ENCODE results near the gene USF2. TPM values are rescaled to one million over a fixed set of nuclear protein-coding genes. Genes with fewer than 3 reads are reported as not detected.
"Not testable (repeated sequence)": the region's sequence is repeated elsewhere in the genome, so short reads cannot be mapped to it uniquely, and the experiment has no call there.

USF2 gene
- total and polyA plus RNA-seq, 2 experiments from 2014 or later: 30.2 to 55.6 TPM

- no peaks in the 10 kb centered on the region for H3K9me2 ChIP-seq (replicated peaks; ENCODE audit: insufficient read depth)
- WGBS (ENCODE audit: low lambda C conversion rate, missing lambda C conversion rate): 77% methylated on average over 4 of the region's 4 CpGs
- no peaks in the 10 kb centered on the region for H3K4me1 ChIP-seq (ENCODE audit: insufficient read depth)
- no peak overlapping the region for H3K4me3 ChIP-seq
- DNase-seq (ENCODE audit: low spot score): no peak
- H3K79me2 ChIP-seq: no peaks in the 10 kb centered on the region
- TF ChIP-seq EZH2phosphoT487 (IDR thresholded peaks at IDR 0.05; ENCODE audit: low read depth, severe bottlenecking, unreplicated experiment): no peak
- no peak for TF ChIP-seq EZH2 (IDR thresholded peaks at IDR 0.05; ENCODE audit: borderline replicate concordance)
- TF ChIP-seq CTCF (IDR thresholded peaks at IDR 0.05; ENCODE audit: poor library complexity): no peak
- H3K36me3 ChIP-seq (replicated peaks; ENCODE audit: insufficient read depth, low read depth): no peaks in the 10 kb centered on the region
- no peaks in the 10 kb centered on the region for H3K27me3 ChIP-seq
- no peak overlapping the region for H3K4me2 ChIP-seq
- H3K27ac ChIP-seq: no peak overlapping the region
- H3K9me3 ChIP-seq (ENCODE audit: low read depth): no peaks in the 10 kb centered on the region
- no peak overlapping the region for H2AFZ ChIP-seq
- no peaks in the 10 kb centered on the region for H4K20me1 ChIP-seq (ENCODE audit: insufficient read depth, poor library complexity, severe bottlenecking)
These were observed 12.5 kb downstream of the USF2 start for GRCh38 chr19:35281303-35281702.

- H3K79me2 ChIP-seq: no peaks in the 10 kb centered on the region
- H3K27me3 ChIP-seq: no peaks in the 10 kb centered on the region
- TF ChIP-seq EZH2 (IDR thresholded peaks at IDR 0.05; ENCODE audit: borderline replicate concordance): no peak
- no peak for TF ChIP-seq CTCF (IDR thresholded peaks at IDR 0.05; ENCODE audit: poor library complexity)
- no peak for TF ChIP-seq EZH2phosphoT487 (IDR thresholded peaks at IDR 0.05; ENCODE audit: low read depth, severe bottlenecking, unreplicated experiment)
- no peaks in the 10 kb centered on the region for H3K4me1 ChIP-seq (ENCODE audit: insufficient read depth)
- H3K36me3 ChIP-seq (replicated peaks; ENCODE audit: insufficient read depth, low read depth): no peaks in the 10 kb centered on the region
- WGBS (ENCODE audit: low lambda C conversion rate, missing lambda C conversion rate): 78% methylated on average over 17 of the region's 17 CpGs
- no peaks in the 10 kb centered on the region for H4K20me1 ChIP-seq (ENCODE audit: insufficient read depth, poor library complexity, severe bottlenecking)
- H3K4me2 ChIP-seq: no peak overlapping the region
- H3K9me3 ChIP-seq (ENCODE audit: low read depth): no peaks in the 10 kb centered on the region
- H3K9me2 ChIP-seq (replicated peaks; ENCODE audit: insufficient read depth): no peaks in the 10 kb centered on the region
- H3K4me3 ChIP-seq: no peak overlapping the region
- no peak for DNase-seq (ENCODE audit: low spot score)
- H2AFZ ChIP-seq: no peak overlapping the region
- no peak overlapping the region for H3K27ac ChIP-seq
These were observed 15.7 kb downstream of the USF2 start for GRCh38 chr19:35284153-35285094.

- Histone ChIP-seq H3K4me3 (no peak overlapping the region), H3K27ac (no peak overlapping the region), H4K20me1 (ENCODE audit: insufficient read depth, poor library complexity, severe bottlenecking) (no peaks in the 10 kb centered on the region), H3K9me3 (ENCODE audit: low read depth) (no peaks in the 10 kb centered on the region), H3K4me2 (no peak overlapping the region), H3K79me2 (no peaks in the 10 kb centered on the region), H3K9me2 (replicated peaks; ENCODE audit: insufficient read depth) (no peaks in the 10 kb centered on the region), H3K36me3 (replicated peaks; ENCODE audit: insufficient read depth, low read depth) (no peaks in the 10 kb centered on the region), H3K4me1 (ENCODE audit: insufficient read depth) (no peaks in the 10 kb centered on the region), H2AFZ (no peak overlapping the region), H3K27me3 (no peaks in the 10 kb centered on the region)
- no peak for DNase-seq (ENCODE audit: low spot score)
- 45% methylated on average over 1 of the region's 1 CpG for WGBS (ENCODE audit: low lambda C conversion rate, missing lambda C conversion rate)
- no peak for TF ChIP-seq EZH2 (IDR thresholded peaks at IDR 0.05; ENCODE audit: borderline replicate concordance)
- no peak for TF ChIP-seq CTCF (IDR thresholded peaks at IDR 0.05; ENCODE audit: poor library complexity)
- TF ChIP-seq EZH2phosphoT487 (IDR thresholded peaks at IDR 0.05; ENCODE audit: low read depth, severe bottlenecking, unreplicated experiment): no peak
These were observed 16.3 kb downstream of the USF2 start for GRCh38 chr19:35285095-35285449.

- not testable (repeated sequence) for H2AFZ ChIP-seq; H3K4me1 ChIP-seq (ENCODE audit: insufficient read depth); H4K20me1 ChIP-seq (ENCODE audit: insufficient read depth, poor library complexity, severe bottlenecking); H3K4me2 ChIP-seq; H3K27ac ChIP-seq; H3K9me3 ChIP-seq (ENCODE audit: low read depth); H3K4me3 ChIP-seq; H3K9me2 ChIP-seq (replicated peaks; ENCODE audit: insufficient read depth); DNase-seq (ENCODE audit: low spot score); H3K27me3 ChIP-seq; H3K36me3 ChIP-seq (replicated peaks; ENCODE audit: insufficient read depth, low read depth); H3K79me2 ChIP-seq
- WGBS (ENCODE audit: low lambda C conversion rate, missing lambda C conversion rate): 92% methylated on average over 3 of the region's 3 CpGs
These were observed 16.7 kb downstream of the USF2 start for GRCh38 chr19:35285465-35285864.

- H4K20me1 ChIP-seq (ENCODE audit: insufficient read depth, poor library complexity, severe bottlenecking); H3K79me2 ChIP-seq; H3K9me2 ChIP-seq (replicated peaks; ENCODE audit: insufficient read depth); H3K9me3 ChIP-seq (ENCODE audit: low read depth); H3K4me3 ChIP-seq; DNase-seq (ENCODE audit: low spot score); H3K27me3 ChIP-seq; H3K36me3 ChIP-seq (replicated peaks; ENCODE audit: insufficient read depth, low read depth); H3K4me2 ChIP-seq; H2AFZ ChIP-seq; H3K4me1 ChIP-seq (ENCODE audit: insufficient read depth); H3K27ac ChIP-seq: not testable (repeated sequence)
- 78% methylated on average over 5 of the region's 5 CpGs for WGBS (ENCODE audit: low lambda C conversion rate, missing lambda C conversion rate)
These were observed 17.3 kb downstream of the USF2 start for GRCh38 chr19:35286101-35286500.

All from hepatocyte (in vitro differentiated cells).